Retina (tissue), 1 donor: ENCODE results near the gene AK8.

Experiments used
- DNase-seq: peaks from one replicate; pipeline ENCODE4 v3.0.0-alpha.2; 2016

The AK8 gene

DNA sequence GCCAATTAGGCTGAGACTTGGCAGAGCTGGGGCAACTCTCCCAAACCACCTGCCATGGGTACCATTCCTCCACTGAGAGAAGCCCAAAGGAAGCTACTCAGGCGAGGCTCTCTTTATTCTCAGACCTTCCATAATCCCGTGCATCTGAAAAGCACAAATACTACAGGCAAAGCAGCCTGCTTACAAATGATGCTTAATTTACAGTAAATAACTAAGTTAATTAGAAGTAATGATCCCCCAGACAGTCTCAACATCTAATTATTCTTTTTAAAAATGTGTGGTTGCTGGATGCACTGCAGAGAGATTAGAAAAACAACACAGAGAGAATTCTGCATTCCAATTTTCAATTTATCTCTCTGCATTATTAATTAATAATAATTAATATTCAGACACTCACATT, 53.1 kb downstream of the AK8 start:
- no peak for DNase-seq

DNA sequence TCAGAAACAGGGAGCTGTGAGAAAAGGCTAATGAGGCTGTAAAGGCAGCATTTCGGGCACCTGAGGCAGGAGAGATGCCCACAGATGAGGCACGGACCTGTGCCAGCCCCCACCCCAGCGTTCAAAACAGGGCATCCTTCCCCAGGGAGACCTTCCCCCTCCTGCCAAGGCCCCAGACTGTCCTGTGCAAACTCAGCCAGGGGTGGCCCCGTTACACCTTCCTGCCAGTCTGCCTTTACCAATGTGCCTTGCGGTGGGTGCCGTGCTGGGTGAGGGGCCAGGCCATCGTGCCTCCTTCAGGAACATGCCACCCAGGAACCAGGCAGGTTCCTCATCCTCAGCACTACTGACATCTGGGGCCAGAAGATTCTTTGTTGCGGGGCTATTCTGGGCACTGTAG, 53.9 kb downstream of the AK8 start:
- no peak for DNase-seq

DNA sequence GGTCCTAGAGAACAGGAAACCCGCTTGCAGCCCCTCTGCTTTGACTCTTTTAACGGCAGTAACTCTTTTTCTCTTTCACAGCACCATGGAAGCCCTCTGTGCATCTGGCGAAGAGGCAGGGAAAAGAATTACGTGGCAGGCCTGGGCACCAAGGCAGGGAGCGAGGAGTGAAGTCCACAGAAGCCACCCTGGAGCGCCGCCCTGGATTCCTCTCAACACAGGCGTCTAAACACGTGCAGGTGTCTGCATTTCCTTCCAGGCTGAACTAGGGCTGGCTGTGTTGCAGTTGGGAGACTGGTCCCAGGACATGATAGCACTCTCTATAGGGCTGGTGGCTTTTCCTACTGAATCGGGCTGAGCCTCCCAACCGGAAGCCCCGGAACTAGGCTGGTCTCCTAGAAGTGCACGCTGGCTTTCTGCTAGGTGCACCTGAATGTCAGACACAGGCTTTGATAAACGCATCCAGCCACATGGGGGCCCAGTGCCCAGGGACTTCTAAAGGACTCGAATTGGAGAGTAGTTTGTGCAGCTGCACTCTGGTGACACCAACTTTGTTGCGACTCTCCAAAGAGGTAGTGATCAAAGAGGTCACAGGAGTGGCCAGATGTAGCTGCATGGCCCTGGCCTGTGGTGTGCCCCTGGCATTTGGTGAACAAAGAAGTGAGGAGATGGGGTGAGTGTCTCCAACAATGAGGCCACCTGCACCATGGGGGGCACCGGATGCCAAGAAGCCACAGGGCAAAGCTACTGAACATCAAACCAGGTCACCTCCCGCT, 54.5 kb downstream of the AK8 start:
- DNase-seq: no peak

DNA sequence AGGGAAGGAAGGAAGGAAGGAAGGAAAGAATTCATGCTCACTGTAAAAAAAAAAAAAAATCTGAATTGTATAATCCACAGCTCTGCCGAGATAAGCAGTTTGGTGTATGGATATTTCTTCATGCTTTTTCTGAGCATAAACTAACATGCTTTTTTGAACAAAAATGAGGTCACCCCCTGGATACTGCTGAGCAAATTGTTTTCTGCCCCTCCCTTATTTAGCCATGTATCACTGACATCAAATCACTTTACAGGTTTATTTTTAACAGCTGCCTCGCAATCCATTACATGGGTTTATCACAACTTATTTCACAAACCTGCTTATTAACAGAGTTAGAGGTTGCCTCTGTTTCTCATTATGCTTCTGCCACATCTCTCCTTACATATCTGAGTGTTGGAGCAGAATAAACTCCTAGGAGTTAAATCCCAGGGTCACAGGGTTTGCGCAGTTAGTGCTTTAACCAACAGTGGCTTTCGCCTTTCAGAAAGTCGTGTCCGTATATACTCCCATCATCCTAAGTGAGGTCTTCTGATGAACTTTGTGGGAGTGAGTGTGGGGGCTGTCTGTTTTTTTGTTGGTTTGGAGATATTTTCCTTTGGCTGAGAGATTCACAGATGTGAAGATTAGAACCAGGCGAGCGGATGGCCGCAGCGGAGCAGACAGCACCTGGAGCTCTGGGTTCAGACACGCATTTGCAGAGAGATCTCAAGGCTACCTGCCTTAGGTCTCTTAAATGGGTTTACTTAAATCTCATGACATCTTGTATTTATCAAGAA, 57.7 kb downstream of the AK8 start:
- DNase-seq: no peak

DNA sequence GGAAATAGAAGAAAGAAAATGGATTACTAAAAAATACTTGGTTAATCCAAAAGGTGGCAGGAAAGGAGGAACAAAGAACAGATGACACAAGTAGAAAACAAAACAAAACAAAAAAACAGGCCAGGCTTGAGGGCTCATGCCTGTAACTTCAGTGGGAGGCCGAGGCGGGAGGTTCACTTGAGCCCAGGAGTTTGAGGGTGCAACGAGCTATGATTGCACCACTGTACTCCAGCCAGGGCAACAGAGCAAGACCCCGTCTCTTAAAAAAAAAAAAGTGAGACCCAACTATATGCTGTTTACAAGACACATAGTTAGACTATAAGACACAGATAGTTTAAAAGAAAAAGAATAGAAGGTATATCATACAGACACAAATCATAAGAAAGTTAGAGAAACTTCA, 59.5 kb downstream of the AK8 start:
- no peak for DNase-seq

DNA sequence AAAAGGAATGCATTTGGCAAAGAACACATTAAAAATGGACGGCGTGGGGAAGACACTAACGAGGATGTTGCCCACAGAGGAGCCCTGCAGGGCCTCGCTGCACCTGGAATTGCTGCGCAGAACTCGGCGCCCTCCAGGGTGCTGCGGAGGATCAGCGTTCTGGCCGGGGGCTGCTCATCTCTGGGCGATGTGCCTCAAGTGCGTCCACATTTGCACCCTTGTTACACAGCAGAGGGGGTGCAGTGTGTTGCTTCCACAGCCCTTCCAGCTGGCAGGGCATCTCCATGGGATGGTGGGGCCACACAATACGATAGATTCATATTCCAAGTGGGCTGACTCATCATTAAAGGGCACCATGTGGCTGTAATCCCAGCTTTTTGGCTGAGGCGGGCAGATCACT, 63.1 kb downstream of the AK8 start:
- no peak for DNase-seq

DNA sequence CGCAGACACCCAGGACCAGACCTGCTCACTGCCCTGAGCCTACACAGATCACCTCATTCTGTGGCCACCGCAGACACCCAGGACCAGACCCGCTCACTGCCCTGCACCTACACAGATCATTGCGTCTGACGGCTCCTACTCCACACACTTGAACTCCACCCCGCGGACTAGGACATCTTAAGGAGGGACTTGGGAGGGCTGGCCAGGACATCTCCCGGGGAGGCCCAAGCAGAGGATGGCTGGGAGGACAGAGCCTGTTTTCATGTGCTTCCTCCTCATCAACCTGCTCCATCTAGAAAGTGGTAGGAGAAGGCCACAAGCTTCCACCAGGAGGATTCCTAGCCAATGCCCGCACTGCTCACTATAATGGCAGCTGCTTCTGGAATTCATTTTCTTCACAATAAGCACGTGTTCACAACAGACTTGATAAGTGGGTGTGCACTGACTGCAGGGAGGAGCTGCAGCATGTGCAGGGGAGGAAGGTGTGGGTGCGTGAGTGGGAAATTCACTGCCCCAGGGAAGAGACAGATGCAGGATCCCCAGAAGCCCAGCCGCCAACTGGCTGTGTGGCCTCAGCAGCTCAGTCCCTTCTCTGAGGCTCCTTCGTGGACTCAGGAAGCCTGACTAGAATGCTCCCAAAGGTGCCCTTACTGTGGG, 64.8 kb downstream of the AK8 start:
- no peak for DNase-seq

DNA sequence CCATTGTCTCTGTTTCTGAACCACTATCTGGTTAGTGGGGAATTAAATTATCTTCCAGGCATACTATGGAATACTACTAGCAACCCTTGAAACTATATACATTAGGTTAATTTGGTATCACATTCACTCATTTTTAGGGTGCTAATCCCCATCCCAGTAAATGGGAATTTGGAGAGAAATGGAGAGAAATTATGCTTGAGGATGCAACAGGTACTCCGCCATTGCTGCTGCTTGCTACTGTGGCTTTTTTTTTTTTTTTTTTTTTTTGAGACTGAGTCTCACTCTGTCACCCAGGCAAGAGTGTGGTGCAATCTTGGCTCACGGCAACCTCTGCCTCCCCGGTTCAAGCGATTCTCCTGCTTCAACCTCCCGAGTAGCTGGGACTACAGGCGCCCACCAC, 66.1 kb downstream of the AK8 start:
- no peak for DNase-seq

DNA sequence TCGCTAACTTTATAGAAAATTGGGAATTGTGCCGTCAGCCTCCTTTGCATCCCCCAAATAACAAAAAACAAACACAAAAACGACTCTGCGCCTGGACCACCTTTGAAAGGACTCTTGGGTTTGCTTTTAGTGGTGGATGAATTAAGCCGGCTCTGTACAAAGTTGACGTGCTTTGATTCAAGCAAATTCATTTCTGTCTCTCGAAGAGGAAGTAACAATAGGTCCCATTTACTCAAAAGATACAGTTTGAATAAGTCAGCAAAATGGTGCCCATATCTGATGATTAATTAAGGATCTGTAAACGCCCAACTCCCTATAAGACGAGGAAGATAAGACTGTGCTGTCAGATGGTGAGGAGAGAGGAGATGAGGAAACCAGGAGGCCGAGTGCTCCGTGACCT, 67.8 kb downstream of the AK8 start:
- DNase-seq: no peak

DNA sequence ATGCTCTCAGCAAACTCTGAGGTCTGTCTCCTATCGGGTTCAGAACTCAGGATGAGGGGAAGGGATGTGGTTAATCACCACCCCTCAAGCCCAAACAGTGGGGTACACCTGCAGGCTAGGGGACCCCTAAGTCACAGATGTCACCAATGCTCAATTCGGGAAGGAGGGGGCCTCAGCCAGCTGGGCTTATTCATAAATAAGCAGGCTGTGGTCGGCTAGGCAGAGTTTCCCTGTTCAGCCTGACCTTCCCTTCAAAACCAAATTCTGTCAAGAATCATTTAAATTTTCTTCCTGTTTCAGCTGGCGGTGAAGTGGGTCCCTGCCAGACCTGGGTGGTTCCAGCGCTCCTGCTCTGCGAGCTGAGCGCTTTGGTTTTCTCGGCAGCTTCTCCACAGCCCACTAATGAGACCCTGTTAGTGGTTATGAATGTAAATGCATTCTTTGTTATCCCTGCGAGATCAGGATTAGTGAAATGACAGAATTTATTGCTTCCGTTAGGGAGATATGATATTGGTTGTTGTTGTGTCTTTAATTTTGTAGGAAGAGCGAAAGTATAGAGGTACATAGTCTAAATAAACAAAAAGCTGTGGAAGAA, 68.3 kb downstream of the AK8 start:
- no peak for DNase-seq

DNA sequence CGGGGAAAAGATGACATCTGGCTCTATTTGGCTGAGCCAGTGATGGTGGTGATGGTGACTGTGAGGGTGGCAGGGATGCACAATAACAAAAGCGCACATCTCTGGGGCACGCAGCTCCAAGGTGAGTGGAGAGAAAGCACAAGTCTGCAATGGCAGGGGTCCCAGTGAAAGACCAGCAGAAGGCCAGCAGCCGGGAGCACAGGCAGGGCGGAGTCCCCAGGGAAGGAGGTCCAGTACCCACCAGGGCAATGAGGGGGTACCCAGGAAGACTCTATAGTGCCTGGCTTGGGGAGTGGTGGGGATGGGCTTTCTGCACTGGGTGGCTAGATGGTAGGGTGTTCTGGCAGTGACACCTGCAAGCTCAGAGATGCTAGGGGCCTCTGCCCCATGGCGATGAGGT, 69.4 kb downstream of the AK8 start:
- DNase-seq: no peak

DNA sequence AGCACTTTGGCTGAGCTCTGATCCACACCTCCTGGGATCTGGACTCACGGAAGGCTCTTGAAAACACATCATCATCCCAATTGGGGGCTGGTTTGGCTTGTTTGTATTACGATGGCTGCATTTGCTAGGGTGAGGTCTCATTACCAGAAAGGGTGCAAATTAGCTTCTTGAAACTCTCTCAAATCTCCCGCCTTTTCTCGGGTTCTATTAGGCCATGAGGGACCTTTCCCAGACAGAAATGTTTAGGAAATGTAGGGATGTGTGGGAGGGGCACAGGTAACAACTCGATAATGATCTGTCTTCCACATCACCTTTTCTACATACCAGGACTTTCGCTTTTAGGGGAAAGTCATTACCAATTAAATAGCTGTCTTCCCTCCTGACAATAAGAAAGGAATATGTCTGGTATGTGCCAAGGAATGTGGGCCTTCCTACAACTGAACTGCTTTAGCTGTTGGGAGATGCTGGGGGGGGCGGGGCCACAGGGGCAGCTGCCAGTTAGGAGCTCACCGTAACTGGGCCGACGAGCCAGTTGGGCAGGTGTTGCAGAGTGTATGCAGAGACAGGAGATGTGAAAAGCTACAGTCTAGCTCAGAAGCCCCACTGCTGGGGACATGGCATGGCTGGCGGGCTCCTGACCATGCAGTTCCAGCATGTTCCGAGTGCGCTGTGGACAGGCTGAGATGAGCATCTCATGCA, 71.2 kb downstream of the AK8 start:
- peak; percentile 61 for DNase-seq

DNA sequence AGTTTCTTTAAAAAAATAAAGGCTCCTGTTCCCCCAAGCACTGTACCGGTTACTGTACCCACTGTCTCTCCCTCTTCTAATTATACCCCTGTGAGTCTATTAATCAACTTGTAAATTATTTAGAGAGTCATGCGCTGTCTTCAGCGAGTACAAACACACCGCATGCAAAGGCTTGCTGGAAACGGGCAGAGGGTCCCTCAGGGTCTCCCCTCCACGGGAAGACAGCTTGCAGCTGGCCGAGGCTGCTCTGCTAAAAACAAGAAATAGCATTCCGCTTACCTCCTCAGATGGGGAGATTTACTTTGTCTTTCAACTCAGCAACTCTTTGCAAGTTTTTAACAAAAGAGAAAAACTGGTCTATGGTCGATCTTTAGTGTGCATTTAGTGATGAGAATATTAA, 71.8 kb downstream of the AK8 start:
- peak; percentile 65 for DNase-seq

DNA sequence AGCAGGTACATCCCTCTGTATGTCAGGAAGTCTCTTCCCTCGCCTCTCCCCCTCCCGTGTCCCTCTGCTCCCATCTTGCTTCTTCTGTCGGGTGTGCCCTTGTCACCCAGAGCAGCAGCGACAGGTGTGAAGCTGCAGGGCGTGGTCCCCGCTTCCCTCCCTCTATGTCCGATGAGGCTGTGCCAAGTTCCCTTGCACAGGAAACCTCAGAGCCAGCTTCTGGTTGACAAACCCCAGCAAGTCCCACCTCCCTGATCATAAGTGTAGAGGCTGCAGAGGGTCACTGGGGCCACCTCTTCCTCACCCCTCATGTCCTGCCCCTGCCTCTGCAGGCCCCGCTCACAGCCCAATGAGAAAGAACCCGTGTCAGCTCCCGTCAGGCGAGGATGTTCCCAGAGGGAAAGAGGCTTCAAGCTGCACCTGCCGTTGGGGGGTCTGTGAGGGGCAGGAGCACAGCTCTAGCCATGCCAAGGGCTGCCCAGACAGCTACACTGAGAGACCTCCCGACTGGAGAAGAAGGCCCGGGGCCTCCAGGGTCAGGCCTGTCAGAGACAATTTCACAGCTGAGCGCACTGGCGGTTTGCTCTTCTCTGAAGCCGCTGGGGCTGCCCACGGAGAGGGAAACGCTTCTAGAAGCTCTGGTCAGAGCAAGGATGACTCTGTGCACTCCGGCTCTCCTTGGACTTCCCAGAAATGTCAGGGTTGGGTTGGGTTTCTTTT, 73.3 kb downstream of the AK8 start:
- DNase-seq: peak; percentile 94

DNA sequence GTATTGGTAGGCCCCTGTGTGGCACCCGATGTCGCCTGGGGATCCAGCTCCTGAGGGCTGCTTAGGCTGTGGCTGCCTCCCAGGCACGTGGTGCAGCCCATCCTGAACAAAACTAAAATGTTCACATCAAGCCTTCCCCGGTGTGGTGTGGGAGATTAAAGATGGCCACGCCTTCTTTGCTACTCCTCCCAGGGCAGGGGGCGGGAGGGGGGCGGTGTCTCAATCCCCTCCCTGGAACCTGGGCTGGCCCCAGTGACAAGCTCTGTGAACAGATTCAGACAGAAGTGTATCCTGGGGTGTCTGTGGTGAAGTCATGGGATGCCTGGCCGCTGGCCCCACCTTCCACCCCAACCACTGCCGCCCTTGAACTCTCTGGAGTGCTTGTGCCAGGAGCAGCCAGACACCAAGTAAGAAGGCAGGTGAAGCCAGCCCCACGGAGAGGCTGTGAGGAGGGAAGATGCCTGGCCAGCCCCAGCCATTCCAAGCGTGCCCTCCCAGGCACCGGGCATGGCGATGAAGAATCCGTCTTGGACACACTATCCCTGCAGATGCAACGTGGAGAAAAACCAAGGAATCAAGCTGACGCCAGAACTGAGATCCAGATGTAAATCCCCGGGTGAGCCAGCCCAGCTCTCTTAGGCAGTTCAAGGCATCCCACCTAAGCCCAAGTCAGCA, 75.8 kb downstream of the AK8 start:
- no peak for DNase-seq

DNA sequence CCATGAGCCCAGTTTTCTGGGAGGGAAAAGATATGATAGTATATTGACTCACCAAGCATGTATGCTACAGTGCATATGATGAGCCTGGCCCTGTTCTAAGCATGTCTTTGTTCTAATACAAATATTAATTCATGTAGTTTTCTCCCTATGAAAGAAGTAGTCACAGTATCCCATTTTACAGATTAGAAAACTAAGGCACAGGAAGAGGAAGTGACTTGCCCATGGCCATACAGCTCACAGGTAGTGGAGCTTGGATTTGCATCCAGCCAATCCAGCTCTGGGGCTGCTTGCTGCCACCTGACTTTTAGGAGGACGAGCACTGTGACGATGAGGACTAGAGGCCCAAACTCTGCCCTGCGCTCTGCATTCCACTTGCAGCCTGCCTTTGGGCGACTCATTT, 76.4 kb downstream of the AK8 start:
- no peak for DNase-seq

DNA sequence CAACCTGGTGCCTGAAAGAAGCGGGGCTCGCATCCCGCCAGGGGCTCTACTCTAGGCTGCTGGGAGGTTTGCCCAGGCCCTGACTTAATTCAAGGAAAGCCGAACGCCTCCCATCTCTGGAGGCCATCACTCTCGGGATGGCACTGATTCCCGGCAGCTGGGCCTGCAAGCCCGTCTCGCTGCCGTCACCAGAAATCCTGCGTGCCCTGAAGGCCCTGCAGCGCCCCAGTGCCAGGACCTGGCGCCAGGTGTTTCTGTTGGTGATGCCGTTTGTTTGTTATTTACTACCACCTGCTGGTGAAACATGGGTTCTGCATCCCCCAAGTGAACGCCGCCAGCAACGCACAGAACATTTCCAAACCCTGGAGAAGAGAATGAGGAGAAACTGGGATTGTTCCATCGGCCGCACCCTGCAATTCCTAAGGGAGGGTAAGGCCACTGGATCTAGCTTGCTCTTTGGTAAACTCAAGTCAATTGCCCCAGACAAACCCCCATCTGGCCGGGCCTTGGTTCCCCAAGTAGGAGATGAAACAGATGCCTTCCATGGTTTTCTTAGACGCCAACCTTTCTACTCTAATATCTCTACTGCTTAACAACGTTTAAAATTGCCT, 77.9 kb downstream of the AK8 start:
- DNase-seq: peak; percentile 89

DNA sequence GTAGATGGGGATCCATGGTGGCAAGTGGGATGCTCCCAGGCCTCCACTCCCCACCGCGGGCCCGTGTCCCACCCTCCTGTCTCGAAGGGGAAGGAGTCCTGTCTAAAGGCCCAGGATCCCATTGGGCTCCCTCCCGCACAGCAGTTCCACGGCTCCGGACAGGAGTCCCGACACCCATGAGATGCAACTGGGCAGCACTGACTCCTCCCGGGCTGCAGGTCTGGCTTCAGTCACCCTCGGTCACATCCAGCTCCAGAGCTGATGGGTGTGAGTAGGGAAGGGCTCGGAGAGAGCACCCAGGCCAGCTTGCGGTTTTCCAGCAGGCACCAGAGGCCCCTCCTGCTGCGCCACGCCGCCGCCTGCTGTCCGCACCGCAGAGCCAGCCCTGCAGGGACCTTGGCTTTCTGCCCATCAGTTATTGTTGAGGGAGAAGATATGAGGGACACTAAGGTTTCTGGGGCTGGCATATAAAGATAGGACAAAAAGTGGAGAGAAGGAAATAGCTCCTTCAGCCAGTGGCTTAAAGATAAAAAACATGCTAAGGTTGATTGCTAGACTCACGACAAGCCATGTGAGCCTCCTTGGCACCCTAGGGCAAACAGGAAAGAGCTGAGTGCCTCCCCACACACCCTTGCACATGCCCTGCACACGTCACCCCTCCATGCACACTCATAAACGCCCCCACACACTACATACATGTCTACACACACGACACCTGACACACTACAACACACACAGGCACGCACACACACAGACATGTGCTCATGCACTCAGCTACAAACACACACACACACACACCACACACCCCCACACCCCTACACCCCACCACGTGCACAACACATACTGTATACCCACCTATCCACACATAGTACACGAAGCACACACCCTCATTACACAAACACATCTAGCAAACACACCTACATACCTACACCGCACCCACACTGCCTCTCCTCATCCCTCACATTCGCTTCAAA, 79.0 kb downstream of the AK8 start:
- no peak for DNase-seq

DNA sequence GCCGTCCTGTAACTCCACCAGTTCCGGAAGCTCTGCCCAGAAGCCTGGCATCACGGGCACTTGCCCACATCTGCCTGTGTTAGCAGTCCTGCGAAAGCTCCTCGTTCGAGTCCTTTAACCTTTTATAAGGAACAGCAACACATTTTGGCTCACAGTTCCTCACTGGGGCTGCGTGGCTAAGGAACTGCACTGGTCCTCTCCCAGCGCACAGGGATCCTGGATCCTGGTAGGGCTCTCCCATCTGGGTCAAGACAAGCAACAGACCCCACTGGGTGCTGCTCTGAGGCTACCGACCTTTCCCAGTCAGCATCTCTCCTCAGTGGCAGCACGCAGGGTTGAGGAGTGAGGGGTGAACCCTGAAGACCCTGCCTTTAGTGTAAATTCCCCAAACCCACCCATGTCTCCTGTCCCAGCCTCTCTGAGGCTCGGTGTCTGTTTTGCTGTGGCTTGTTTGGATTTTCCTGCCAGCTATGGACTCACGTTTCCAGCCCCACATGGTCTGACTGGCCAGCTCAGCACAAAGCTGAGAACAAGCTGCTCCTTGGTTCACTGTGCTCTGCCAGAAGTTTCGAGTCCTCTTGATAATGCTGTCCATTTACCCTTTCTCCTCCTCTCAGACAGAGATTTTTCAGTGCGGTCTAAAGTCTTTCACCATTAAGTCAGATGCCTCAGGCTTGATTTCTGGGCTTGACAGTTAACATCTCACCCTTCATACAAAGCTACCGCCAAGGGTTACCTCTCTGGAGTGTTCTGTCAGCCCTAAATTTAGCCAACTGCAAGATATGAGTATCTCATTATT, 80.0 kb downstream of the AK8 start:
- DNase-seq: no peak
